H9 (cell line): ENCODE data around the gene SRGAP1. TPM values are rescaled to one million over a fixed set of nuclear protein-coding genes. Genes with fewer than 3 reads are reported as not detected.

ENCODE experiments used
- DNase-seq: peaks from one replicate; pipeline ENCODE4 v3.0.0-alpha.2; 2017
- H2AFZ ChIP-seq: one replicate; pipeline ENCODE4 v1.6.1; 2013; ENCODE audit warnings: mild to moderate bottlenecking, low read length, control low read depth, moderate library complexity
- H2AK5ac ChIP-seq: 2 replicates; pipeline ENCODE4 v1.6.1; 2013; ENCODE audit warnings: low read length, control low read depth, mixed read lengths; ENCODE audit not compliant: insufficient read length
- H2BK120ac ChIP-seq: one replicate; pipeline ENCODE4 v1.6.1; 2013; ENCODE audit warnings: low read depth, mild to moderate bottlenecking, low read length, control low read depth, inconsistent platforms; ENCODE audit not compliant: poor library complexity, severe bottlenecking
- H2BK12ac ChIP-seq: 2 replicates; pipeline ENCODE4 v1.6.1; 2013; ENCODE audit warnings: low read length, control low read depth, mixed read lengths, low read depth; ENCODE audit not compliant: insufficient read length
- H2BK15ac ChIP-seq: 2 replicates; pipeline ENCODE4 v1.6.1; 2013; ENCODE audit warnings: low read depth, low read length, control low read depth
- H2BK20ac ChIP-seq: one replicate; pipeline ENCODE4 v1.6.1; 2013; ENCODE audit warnings: low read depth, mild to moderate bottlenecking, low read length, control low read depth, inconsistent platforms; ENCODE audit not compliant: poor library complexity, severe bottlenecking
- H2BK5ac ChIP-seq: 2 replicates; pipeline ENCODE4 v1.6.1; 2013; ENCODE audit warnings: low read length, control low read depth, mixed read lengths; ENCODE audit not compliant: insufficient read length
- H3K14ac ChIP-seq: 2 replicates; pipeline ENCODE4 v1.6.1; 2013; ENCODE audit warnings: low read length, control low read depth; ENCODE audit not compliant: insufficient read depth
- H3K18ac ChIP-seq: 2 replicates; pipeline ENCODE4 v1.6.1; 2013; ENCODE audit warnings: low read depth, mild to moderate bottlenecking, mixed read lengths, low read length, control low read depth; ENCODE audit not compliant: insufficient read length
- H3K23ac ChIP-seq: 2 replicates; pipeline ENCODE4 v1.6.1; 2013; ENCODE audit warnings: low read length, control low read depth, mixed read lengths, low read depth; ENCODE audit not compliant: insufficient read length
- H3K23me2 ChIP-seq: 2 replicates; pipeline ENCODE4 v1.6.1; 2013; ENCODE audit warnings: low read depth, mild to moderate bottlenecking, mixed read lengths, low read length, control low read depth; ENCODE audit not compliant: insufficient read length, poor library complexity, severe bottlenecking
- H3K27ac ChIP-seq: 2 replicates; pipeline ENCODE4 v1.5.1; 2013; ENCODE audit warnings: low read length, control low read depth, mixed read lengths, low read depth; ENCODE audit not compliant: insufficient read length
- H3K27me3 ChIP-seq: 2 replicates; pipeline ENCODE4 v1.6.1; 2013; ENCODE audit warnings: low read length, control low read depth, inconsistent platforms; ENCODE audit not compliant: insufficient read depth
- H3K4ac ChIP-seq: 2 replicates; pipeline ENCODE4 v1.6.1; 2013; ENCODE audit warnings: low read depth, mild to moderate bottlenecking, control low read depth, inconsistent platforms, low read length, moderate library complexity
- H3K4me1 ChIP-seq: 2 replicates; pipeline ENCODE4 v1.6.1; 2013; ENCODE audit warnings: low read length, control low read depth, inconsistent platforms; ENCODE audit not compliant: insufficient read depth
- H3K4me2 ChIP-seq: 2 replicates; pipeline ENCODE4 v1.6.1; 2013; ENCODE audit warnings: low read length, control low read depth, mixed read lengths; ENCODE audit not compliant: insufficient read length, insufficient read depth
- H3K56ac ChIP-seq: 2 replicates; pipeline ENCODE4 v1.6.1; 2013; ENCODE audit warnings: low read depth, mild to moderate bottlenecking, mixed read lengths, low read length, control low read depth; ENCODE audit not compliant: insufficient read length
- H3K79me1 ChIP-seq: 2 replicates; pipeline ENCODE4 v1.6.1; 2013; ENCODE audit warnings: low read depth, mild to moderate bottlenecking, moderate library complexity, low read length, control low read depth, inconsistent platforms; ENCODE audit not compliant: insufficient read depth, poor library complexity, severe bottlenecking
- H3K79me2 ChIP-seq: 2 replicates; pipeline ENCODE4 v1.6.1; 2013; ENCODE audit warnings: low read length, control low read depth, inconsistent platforms; ENCODE audit not compliant: insufficient read depth
- H3K9ac ChIP-seq: 2 replicates; pipeline ENCODE4 v1.6.1; 2013; ENCODE audit warnings: low read length, control low read depth, mixed read lengths; ENCODE audit not compliant: insufficient read length; ENCODE audit errors: extremely low read depth
- H3K9me3 ChIP-seq: one replicate; pipeline ENCODE4 v1.6.1; 2013; ENCODE audit warnings: low read depth, low read length, inconsistent platforms; ENCODE audit not compliant: control insufficient read depth
- H3T11ph ChIP-seq: one replicate; pipeline ENCODE4 v1.6.1; 2013; ENCODE audit warnings: mild to moderate bottlenecking, low read length, control low read depth, inconsistent platforms
- H4K20me1 ChIP-seq: one replicate; pipeline ENCODE4 v1.6.1; 2013; ENCODE audit not compliant: control insufficient read depth, insufficient read length, insufficient read depth
- H4K5ac ChIP-seq: 2 replicates; pipeline ENCODE4 v1.6.1; 2013; ENCODE audit warnings: low read depth, mild to moderate bottlenecking, mixed read lengths, low read length, control low read depth; ENCODE audit not compliant: insufficient read length
- H4K8ac ChIP-seq: replicated peaks from 2 replicates; pipeline ENCODE4 v1.6.1; 2013; ENCODE audit warnings: low read length, control low read depth, mixed read lengths, low read depth; ENCODE audit not compliant: insufficient read length
- H4K91ac ChIP-seq: 2 replicates; pipeline ENCODE4 v1.6.1; 2013; ENCODE audit warnings: low read depth, mild to moderate bottlenecking, moderate library complexity, mixed read lengths, low read length, control low read depth; ENCODE audit not compliant: insufficient read length
- H3K27ac Mint-ChIP-seq, 3 experiments: 2 replicates in 2 of 3; 3 replicates in 1 of 3; pipeline ENCODE4 v1.8.0; 2020 to 2021; ENCODE audit warnings: mixed read lengths in 3 of 3, mild to moderate bottlenecking in 1 of 3, moderate library complexity in 1 of 3
- H3K27me3 Mint-ChIP-seq: 2 replicates; pipeline ENCODE4 v1.8.0; 2021; ENCODE audit warnings: low read depth, mild to moderate bottlenecking, moderate library complexity, mixed read lengths
- H3K36me3 Mint-ChIP-seq, 3 experiments: 2 replicates in 2 of 3; 3 replicates in 1 of 3; pipeline ENCODE4 v1.8.0; 2020 to 2021; ENCODE audit warnings: low read depth in 3 of 3, mixed read lengths in 3 of 3; ENCODE audit not compliant: insufficient read depth in 1 of 3
- H3K4me1 Mint-ChIP-seq, 2 experiments: 2 replicates each; pipeline ENCODE4 v1.8.0; 2020; ENCODE audit warnings: mixed read lengths in 2 of 2
- H3K4me3 Mint-ChIP-seq, 2 experiments: 2 replicates in 1 of 2; 3 replicates in 1 of 2; pipeline ENCODE4 v1.8.0; 2020 to 2021; ENCODE audit warnings: mild to moderate bottlenecking in 2 of 2, mixed read lengths in 2 of 2, moderate library complexity in 1 of 2
- H3K9me3 Mint-ChIP-seq, 2 experiments: 2 replicates in 1 of 2; 3 replicates in 1 of 2; pipeline ENCODE4 v1.8.0; 2020; ENCODE audit warnings: mild to moderate bottlenecking in 2 of 2, mixed read lengths in 2 of 2, moderate library complexity in 1 of 2
- CTCF ChIP-seq: fragments of 200-600 bp; sonication (generic); conservative IDR thresholded peaks from 3 replicates; pipeline ENCODE4 v1.8.0; 2021; ENCODE audit warnings: antibody characterized with exemption, mild to moderate bottlenecking
- WGBS: extraction: QIAGEN DNeasy Blood & Tissue Kit; methylation state at CpG from one replicate; pipeline ENCODE4 v1.1.7; 2013; ENCODE audit warnings: missing lambda C conversion rate, low lambda C conversion rate, mixed read lengths; ENCODE audit not compliant: insufficient read length; ENCODE audit errors: extremely low coverage; 5-methylcytosine and 5-hydroxymethylcytosine counted together
- total RNA-seq: library from RNA; stranded (reverse); gene quantifications from 2 replicates; pipeline ENCODE4 v1.2.1, GENCODE V29; 2021

SRGAP1 gene
- total RNA-seq, 1 experiment from 2014 or later, result 4.8 TPM

- Histone ChIP-seq H2AK5ac (no peak overlapping the region), H3K4ac (no peak overlapping the region), H3T11ph (no peak overlapping the region), H2BK20ac (no peak overlapping the region), H4K8ac (no peak overlapping the region), H2BK12ac (no peak overlapping the region), H3K9ac (no peak overlapping the region), H3K4me1 (no peaks in the 10 kb centered on the region), H2BK5ac (no peak overlapping the region), H3K27me3 (no peaks in the 10 kb centered on the region), H3K9me3 (no peaks in the 10 kb centered on the region), H3K18ac (no peak overlapping the region), H3K79me1 (no peaks in the 10 kb centered on the region), H4K91ac (no peak overlapping the region), H4K20me1 (no peaks in the 10 kb centered on the region), H3K27ac (no peak overlapping the region), H3K23ac (no peak overlapping the region), H3K79me2 (no peaks in the 10 kb centered on the region), H4K5ac (no peak overlapping the region), H3K23me2 (no peaks in the 10 kb centered on the region), H2BK120ac (no peak overlapping the region), H2BK15ac (no peak overlapping the region), H3K56ac (no peak overlapping the region), H3K4me2 (no peak overlapping the region), H3K14ac (no peak overlapping the region), H2AFZ (no peak overlapping the region)
- no peak for DNase-seq
- Mint-ChIP-seq H3K36me3 (peaks cover 0 to 4% (median 3%) of the 10 kb centered on the region in 3 experiments; a peak in 1 of 7 replicates), H3K4me1 (no peaks in the 10 kb centered on the region), H3K4me3 (no peak overlapping the region), H3K9me3 (no peaks in the 10 kb centered on the region), H3K27ac (no peak overlapping the region), H3K27me3 (no peaks in the 10 kb centered on the region)
- TF ChIP-seq CTCF, result no peak
- no CpG with 5 or more reads among the region's 3 CpGs for WGBS
Observed at GRCh38 chr12:63805704-63806672, 38.5 kb upstream of the SRGAP1 start.
